ENCODE data around the gene SRGAP2B.
"Not testable (repeated sequence)": the region's sequence is repeated elsewhere in the genome, so short reads cannot be mapped to it uniquely, and the experiment has no call there.

The SRGAP2B gene

DNA sequence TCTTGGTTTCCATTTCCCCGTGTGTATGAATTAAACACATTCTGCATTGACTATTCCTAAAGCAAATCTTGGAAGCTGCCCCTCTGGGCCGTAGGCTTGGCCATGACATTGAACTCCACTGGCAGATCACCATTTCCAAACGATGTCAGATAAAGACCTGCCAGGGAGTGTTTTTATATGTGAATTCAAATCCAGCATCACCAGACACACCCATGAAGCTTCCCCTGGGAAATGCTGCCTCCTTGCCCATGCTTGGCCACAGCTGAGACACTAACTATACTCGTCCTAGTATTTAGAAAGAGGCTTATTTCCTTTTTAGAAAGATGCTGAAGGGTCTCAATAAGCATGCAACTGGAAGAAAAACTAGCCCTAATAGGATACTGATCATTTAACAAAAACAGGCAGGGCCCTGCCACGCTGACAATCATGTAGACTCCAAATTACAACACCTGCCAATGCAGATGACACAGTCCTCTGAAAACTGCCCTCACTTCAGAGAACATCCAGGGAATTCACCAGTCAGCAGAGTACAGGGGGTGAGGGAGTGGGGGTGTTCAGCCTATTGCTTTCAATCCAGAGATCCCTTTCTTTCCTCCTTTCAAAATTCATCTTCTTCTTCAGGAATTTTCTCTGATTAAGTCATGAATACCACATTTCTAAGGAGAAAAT is 94.9 kb downstream of the SRGAP2B start:
- in situ Hi-C loops (cut with MboI; ENCODE audit: low sequenced_read_pairs): not testable (repeated sequence)

DNA sequence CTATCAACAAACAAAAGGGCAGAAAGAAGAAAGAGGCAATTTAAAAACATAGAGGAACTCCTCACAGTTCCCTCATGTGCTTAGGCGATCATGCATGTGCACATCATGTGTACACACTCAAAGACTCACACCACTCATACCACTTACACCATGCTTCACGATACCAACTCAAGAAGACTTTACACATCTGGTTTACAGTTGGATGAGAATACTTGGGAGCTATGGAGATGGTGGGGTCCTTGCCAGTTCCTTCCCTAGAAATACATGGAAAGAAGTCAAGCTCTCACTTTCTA is 96.2 kb downstream of the SRGAP2B start:
- in situ Hi-C loops (cut with MboI; ENCODE audit: low sequenced_read_pairs): not testable (repeated sequence)

DNA sequence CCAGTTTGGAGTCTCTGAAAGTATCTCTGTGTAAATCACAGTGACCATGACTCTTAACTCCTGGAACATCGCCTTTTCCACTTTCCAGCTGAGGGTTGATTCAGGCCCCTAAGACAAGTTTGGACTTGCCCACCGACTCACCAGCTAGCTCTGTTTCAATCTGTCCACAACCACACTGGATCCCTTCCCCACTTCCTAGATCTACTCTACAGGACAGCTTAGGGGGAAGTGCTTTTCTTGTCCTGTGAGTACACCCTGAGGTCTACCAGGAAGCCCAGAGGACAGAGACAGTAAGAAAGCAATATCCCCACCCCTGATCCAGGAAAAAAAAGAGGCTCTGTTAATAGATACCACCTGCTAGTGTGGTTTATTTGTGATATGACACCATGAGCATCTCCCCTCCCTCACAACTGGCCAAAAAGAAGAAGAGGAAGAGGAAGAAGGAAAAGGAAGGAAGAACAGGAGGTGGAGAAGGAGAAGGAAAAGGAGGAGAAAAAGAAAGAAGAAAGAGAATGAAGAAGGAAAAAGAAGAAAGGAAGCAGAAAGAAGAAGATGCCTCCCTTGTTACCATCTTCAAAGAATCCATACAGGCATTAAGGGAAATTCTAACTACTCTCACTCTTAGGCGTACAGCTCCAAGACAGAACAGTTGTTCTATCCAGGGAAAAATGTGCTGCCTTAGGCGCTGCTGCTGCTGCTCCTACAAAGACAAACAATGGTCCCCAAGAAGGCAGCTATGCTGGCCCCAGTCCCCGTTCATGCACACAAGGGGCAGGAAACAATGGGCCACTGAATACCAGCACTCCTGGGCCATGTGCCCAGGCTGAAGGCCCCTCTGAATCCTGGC is 96.8 kb downstream of the SRGAP2B start:
- in situ Hi-C loops (cut with MboI; ENCODE audit: low sequenced_read_pairs): not testable (repeated sequence)

DNA sequence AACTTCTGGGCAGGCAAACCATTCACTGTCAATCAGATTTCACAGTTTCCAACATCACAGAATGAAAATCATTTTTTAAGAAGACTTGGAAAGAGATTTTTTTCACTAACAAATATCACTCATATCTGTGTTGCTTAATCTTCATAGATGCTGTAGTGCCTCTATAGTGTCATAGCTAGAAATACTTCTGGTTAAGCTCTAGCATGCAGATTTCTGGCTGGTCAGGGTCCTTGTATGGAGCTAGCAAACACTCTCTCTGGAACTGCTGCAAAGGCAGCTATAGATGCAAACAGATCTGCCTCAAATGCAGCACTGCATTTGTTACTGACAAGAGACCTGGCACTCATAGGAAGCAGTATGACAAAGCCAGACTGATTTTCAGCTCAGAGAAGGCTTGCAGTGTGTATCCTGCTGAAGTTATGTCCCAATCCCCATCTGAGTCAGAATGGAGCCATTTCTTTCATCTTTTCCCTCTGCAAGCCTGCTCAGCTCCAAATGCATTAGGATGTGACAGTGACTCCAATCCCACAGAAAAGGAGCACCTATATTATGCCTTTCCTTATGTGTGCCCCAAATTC is 99.2 kb downstream of the SRGAP2B start:
- in situ Hi-C loops (cut with MboI; ENCODE audit: low sequenced_read_pairs): not testable (repeated sequence)

DNA sequence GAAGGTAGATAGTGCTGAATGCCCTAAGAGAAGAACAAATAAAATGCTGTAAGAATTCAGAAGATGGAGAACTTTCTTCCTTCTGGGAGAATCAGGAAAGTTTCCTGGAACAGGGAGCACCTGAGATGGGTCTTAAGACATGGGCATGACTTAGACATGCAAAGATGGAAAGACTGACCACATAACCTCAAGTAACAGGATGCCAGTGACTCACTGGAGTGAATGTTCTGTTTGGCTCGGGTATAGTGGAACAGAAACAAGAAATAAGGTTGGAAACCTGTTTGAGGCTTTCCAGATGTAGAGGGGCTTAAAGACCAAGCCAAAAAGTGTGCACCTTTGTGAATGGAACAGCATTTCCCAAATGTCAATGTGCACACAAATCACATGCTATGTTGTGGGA is 102.2 kb downstream of the SRGAP2B start:
- in situ Hi-C loops (cut with MboI; ENCODE audit: low sequenced_read_pairs): not testable (repeated sequence)

DNA sequence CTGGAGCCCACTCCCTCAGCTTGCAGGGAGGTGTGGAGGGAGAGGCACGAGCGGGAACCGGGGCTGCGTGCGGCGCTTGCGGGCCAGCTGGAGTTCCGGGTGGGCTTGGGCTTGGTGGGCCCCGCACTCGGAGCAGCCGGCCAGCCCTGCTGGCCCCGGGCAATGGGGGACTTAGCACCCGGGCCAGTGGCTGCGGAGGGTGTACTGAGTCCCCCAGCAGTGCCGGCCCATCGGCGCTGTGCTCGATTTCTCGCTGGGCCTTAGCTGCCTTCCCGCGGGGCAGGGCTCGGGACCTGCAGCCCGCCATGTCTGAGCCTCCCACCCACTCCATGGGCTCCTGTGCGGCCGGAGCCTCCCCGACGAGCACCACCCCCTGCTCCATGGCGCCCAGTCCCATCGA is 104.5 kb downstream of the SRGAP2B start:
- in situ Hi-C loops (cut with MboI; ENCODE audit: low sequenced_read_pairs): not testable (repeated sequence)

DNA sequence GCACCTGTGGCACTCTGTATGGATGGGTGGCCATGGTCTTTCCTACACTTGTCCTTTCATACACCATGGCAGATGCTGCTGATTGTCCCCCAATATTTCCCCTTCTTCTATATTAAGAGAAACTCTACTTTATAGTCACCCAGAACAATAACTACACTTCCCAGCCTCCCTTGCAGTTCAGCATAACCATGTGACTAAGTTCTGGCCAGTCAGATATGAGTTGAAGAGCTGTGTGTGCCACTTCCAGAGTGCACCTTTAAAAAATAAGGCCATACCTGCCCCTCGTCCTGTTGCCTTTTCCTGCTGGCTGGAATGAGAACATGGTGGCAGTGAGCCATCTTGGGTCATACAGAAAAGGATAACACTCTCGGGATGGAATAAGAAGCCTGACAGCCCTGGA is 108.0 kb downstream of the SRGAP2B start:
- in situ Hi-C loops (cut with MboI; ENCODE audit: low sequenced_read_pairs): not testable (repeated sequence)

DNA sequence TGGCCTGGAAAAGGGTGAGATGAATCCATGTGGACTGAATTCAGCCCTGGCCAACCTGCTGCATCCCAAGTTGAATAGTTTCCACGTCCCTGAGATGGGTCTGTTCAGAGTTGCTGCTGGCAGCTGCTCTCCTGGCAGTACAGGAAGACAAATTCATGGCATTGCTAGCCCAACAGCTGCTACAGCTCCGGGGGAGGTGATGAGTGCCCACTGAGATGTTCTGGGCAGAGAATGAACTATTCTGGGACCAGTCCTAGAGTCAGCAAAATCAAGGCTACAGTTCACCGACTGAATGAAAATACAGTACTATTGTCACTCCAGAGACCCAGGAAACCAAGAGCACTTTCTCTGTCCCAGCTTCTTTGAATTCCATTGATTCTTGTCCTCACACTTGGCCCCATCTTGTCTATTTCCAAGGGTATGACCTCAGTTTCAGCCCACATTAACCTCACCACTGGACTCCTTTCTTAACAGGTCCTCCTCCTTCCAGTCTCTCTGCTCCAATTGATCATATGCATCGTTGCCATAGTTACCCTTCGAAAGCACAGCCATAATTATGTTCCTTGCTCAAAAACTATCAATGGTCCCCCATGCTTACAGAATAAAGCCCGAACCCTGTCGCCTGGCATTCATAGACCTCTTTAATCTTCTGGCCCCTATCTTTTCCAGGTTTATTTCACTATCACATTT is 108.8 kb downstream of the SRGAP2B start:
- in situ Hi-C loops (cut with MboI; ENCODE audit: low sequenced_read_pairs): not testable (repeated sequence)

DNA sequence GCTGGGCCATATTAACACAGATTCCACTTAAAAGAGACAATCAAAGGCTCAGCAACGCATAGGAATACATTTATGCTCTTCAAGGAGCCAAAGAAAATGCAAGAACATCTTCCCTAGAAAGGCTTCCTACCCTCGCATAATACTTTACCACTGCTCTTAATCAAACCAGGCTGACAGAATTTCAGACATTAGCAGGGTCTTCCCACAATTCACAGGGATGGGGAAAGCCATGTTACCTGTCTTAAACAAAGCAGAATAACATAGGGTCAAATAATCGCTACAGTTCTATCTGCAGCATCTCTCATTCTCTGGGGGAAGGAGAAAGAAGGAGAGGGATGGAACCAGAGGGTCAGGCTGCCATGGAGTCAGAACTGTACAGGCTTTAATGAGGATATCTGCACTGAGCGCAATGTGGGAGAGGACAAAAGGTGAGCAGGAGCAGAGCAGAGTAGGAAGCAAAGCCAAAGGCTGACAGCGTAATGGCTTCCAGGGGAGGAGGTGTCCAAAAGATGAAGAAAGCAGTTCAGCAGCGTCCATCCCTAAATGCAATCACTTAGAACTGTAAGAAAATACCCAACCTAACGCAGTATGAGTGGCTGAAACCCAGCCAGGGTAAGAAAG is 109.5 kb downstream of the SRGAP2B start:
- in situ Hi-C loops (cut with MboI; ENCODE audit: low sequenced_read_pairs): not testable (repeated sequence)

DNA sequence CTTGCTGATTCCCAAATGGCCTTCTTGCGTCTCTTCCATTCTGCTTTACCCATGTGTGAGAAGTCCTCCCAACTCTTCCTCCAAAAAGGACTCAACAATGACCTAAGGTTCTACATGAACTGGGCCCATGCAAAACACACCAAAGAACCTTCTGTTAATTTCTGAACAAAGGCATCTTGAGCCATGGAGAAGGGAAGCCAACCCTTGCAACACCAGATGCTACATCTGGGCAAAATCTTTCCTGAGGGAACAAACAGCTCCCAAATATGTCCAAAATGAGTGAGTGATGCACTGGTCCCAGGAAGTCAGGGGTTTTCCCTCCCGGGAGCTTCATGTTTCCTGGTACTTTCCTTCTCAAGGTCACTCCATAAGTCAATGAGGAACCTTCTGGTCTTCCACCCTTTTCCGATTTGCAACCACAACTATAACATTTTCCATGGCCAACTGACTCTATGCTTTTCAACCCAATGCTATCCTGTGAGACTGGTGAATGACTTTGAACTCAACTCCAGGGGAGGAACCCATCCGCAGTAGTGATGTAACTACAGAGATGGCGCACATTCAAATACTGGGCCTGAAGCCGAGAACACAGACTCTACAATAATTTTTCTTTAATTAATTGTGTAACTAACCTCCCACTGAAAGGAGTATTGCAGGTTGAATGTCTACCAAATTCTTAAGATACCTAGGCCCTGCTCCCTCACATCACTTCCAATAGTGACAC is 112.2 kb downstream of the SRGAP2B start:
- in situ Hi-C loops (cut with MboI; ENCODE audit: low sequenced_read_pairs): not testable (repeated sequence)

DNA sequence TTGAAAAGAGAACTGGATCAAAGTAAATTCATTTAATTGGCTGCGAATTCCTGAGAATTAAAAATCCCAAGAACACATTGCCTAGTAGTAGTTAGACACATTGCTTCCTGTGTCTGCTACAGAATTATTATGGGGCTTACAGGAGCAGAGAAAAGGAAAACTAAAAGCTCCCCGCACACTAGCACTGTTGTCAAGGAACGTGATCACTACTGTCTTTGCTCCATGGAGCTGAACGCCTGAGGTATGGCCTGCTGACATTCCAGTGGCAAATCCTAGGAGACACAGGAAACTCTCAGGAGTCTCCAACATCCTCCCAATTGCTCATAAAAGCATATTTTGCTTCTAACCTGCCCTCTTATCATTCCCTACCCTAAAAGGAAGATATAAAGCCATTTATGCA is 114.0 kb downstream of the SRGAP2B start:
- in situ Hi-C loops (cut with MboI; ENCODE audit: low sequenced_read_pairs): not testable (repeated sequence)

DNA sequence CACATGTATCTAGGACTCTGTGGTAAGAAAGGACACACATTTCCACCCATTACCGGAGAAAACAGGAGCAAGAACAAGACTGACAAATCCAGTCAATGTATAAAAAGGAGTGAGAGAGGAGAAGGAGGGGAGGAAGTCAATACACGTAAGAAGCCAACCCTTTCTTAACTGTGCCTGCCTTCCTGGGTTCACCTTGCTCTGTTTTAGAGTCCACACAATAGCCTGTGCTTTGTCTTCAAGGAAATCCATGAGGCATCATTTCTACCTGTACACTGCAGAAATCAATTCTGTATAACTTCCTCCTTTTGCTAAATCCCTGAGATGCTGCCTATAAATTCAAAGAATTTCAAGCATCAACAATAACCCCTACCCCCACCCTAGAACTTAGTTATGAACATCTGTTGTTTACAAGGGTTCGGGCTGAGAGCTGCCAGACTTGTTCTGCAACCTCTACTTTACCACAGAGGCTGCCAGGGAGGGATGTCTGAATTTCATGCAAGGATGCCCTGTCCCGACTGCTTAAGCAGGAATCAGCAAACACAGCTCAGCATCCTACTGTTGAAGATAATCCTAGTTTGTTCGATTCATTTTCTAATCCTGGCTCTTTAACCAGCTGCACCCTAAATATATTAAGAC is 115.0 kb downstream of the SRGAP2B start:
- in situ Hi-C loops (cut with MboI; ENCODE audit: low sequenced_read_pairs): not testable (repeated sequence)

DNA sequence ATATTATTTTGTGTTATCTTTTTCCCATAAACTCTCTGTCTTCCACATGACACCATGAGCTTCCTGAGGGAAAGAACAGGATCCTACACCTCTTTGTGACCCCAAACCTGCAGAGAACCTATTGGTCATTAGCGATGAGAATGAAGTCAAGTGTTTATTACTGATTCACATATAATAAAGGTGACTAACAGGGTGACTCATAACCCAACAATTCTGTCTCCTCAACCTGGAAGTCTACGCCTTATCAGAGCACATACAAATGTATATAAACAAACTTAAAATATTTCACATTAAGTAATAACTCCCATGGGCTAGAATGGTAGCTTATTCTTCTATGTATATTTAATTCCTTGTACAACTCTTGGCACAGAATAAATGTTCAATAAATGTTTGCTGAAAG is 117.3 kb downstream of the SRGAP2B start:
- in situ Hi-C loops (cut with MboI; ENCODE audit: low sequenced_read_pairs): not testable (repeated sequence)

DNA sequence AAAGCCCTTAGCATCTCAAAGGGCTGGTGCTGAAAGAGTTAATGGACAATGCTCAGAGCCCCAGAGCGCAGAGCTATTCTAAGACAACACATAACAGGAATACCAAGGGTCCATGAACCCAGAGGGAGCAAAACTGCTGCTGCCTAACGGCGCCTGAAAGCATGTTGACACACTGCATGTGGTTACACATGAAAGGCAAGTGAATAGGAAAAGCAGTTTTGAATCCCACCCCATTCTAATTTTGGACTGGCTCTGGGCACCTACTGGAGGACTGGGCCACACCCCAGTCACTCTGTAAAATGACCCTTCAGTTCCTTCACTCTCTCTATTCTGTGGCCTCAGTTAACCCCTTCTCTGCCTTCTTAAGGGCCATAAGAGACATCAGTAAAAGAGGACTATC is 123.2 kb downstream of the SRGAP2B start:
- in situ Hi-C loops (cut with MboI; ENCODE audit: low sequenced_read_pairs): not testable (repeated sequence)

DNA sequence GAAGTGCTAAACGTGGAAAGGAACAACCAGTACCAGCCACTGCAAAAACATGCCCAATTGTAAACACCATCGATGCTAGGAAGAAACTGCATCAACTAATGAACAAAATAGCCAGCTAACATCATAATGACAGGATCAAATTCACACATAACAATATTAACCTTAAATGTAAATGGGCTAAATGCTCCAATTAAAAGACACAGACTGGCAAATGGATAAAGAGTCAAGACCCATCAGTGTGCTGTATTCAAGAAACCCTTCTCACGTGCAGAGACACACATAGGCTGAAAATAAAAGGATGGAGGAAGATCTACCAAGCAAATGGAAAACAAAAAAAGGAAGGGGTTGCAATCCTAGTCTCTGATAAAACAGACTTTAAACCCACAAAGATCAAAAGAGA is 128.6 kb downstream of the SRGAP2B start:
- in situ Hi-C loops (cut with MboI; ENCODE audit: low sequenced_read_pairs): not testable (repeated sequence)

DNA sequence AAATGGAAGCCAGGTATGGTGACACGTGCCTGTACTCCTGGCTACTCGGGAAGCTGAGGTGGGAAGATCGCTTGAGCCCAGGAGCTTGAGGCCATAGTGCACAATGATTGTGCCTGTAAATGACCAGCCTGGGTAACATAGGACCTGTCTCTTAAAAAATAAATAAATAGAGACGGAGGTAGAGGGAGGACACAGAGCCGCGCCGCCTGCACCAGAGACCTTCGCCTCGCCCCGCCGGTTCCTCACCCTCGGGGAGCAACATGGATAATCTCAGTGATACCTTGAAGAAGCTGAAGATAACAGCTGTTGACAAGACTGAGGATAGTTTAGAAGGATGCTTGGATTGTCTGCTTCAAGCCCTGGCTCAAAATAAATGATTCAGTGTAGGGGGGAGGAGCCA is 130.4 kb downstream of the SRGAP2B start:
- in situ Hi-C loops (cut with MboI; ENCODE audit: low sequenced_read_pairs): not testable (repeated sequence)

DNA sequence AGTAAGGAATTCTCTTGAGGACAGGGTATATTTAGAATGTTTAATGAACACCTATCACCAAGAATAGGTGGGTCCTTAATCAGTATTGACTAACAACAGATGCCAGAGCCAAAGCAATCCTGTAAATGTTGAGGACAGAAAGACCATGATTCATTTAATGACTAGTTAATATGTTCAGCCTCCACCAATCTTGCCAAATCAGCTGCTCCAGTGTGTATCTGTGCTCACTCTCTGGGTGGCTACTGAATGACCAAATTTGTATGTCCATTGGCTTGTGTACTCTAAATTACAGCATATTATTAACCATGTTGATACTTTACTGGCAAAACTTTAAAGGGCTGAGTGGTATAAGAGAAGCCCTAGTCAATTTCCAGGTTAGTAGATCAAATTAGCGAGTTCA is 130.9 kb downstream of the SRGAP2B start:
- in situ Hi-C loops (cut with MboI; ENCODE audit: low sequenced_read_pairs): not testable (repeated sequence)

DNA sequence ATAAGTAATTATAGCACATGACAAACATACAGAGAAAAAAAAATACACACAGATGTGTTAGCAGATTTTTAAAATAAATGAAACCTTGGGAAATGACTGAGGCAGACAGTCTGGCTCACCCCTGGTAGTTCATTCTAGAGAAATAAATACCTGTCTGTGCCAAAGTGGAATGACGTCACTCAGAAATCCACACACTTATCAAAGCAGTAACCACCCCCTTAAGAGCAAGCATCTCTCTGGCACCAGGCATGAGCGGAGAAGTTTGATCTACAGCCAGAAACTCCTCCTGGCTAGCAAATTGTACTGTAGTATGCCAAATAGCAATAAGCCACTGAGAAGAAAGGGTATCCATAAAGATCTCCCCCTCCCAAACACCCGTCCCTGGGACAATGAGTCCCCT is 131.6 kb downstream of the SRGAP2B start:
- in situ Hi-C loops (cut with MboI; ENCODE audit: low sequenced_read_pairs): not testable (repeated sequence)

DNA sequence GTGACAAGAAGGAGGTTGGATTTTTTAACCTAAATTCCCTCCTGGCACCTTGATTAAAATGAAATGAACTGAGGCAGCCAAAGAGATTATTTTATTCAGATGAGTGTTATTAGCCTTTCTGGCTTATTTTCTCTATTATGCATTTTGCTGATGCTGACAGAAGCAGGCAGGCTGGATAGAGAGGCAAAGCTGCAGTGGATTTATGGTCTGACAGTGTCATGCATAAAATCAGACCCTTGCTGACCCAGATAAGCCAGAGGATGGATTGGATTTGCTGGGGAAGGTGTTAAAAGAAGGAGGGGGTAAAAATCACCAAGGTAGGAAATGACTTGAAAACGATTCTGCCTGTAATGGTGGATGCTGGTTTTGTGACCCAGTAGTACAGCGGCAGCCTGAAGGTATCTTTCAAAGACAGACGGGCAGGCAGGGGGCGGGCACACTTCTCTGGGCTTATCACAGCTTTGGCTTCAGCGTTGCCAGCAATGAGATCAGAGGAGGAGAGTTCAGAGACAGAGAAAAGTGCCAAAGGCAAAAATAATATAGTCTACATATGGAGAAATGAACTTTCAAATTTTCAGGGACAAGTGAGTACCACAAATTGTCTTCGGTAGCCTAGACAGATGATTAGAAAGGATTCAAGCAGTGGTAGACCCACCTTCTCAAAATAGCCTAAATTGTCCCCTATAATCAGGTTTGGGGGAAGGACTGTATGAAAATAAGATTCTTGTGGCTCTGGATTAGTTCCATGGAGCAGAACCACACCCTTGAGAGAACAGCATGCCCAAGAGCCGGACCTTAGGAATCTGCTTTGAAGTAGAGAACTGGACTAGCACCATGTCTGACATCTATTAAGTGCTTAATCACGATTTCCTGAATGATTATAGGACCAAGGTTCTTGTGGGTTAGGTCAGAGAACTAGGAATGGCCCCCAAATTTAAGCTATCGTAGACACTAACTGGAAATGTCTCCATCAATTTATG is 133.2 kb downstream of the SRGAP2B start:
- in situ Hi-C loops (cut with MboI; ENCODE audit: low sequenced_read_pairs): not testable (repeated sequence)

Data from HL-60/S4 treated with phorbol 12-myristate 13-acetate at 8.2 ng/mL for 4 days and 3 days (cell line).